ENCODE measurements around the gene PDSS2. TPM values are rescaled to one million over a fixed set of nuclear protein-coding genes. Genes with fewer than 3 reads are reported as not detected.
"Not testable (repeated sequence)": the region's sequence is repeated elsewhere in the genome, so short reads cannot be mapped to it uniquely, and the experiment has no call there.

PDSS2 gene
- total RNA-seq, 1 donor from 2014 or later: 6.6 TPM

- not testable (repeated sequence) for DNase-seq
Measured at GRCh38 chr6:107475360-107475759, 16.0 kb upstream of the PDSS2 start.

- DNase-seq: no peak
Measured at GRCh38 chr6:107473660-107474059, 14.3 kb upstream of the PDSS2 start.

- DNase-seq: no peak
Measured at GRCh38 chr6:107470364-107470763, 11.0 kb upstream of the PDSS2 start.

- DNase-seq: no peak
Measured at GRCh38 chr6:107466062-107466461, 6.7 kb upstream of the PDSS2 start.

- DNase-seq: no peak
Measured at GRCh38 chr6:107460083-107460631, 793 bp upstream of the PDSS2 start.

GRCh38 chr6:107458672-107459282, 587 bp downstream of the PDSS2 start:
- peak; percentile 29 for DNase-seq

- DNase-seq: no peak
Measured at GRCh38 chr6:107448776-107449175, 10.6 kb downstream of the PDSS2 start.

- DNase-seq: no peak
Measured at GRCh38 chr6:107447663-107448216, 11.6 kb downstream of the PDSS2 start.

- no peak for DNase-seq
Measured at GRCh38 chr6:107444277-107444676, 15.1 kb downstream of the PDSS2 start.

- no peak for DNase-seq
Measured at GRCh38 chr6:107443608-107444267, 15.6 kb downstream of the PDSS2 start.

- DNase-seq: no peak
Measured at GRCh38 chr6:107442938-107443607, 16.3 kb downstream of the PDSS2 start.

- no peak for DNase-seq
Measured at GRCh38 chr6:107441682-107442081, 17.7 kb downstream of the PDSS2 start.

- DNase-seq: no peak
Measured at GRCh38 chr6:107440936-107441335, 18.4 kb downstream of the PDSS2 start.

GRCh38 chr6:107439406-107439805, 20.0 kb downstream of the PDSS2 start:
- no peak for DNase-seq

- peak; percentile 14 for DNase-seq
Measured at GRCh38 chr6:107437691-107438090, 21.7 kb downstream of the PDSS2 start.

- DNase-seq: no peak
Measured at GRCh38 chr6:107436881-107437280, 22.5 kb downstream of the PDSS2 start.

GRCh38 chr6:107435798-107436197, 23.6 kb downstream of the PDSS2 start:
- peak; percentile 10 for DNase-seq

- DNase-seq: no peak
Measured at GRCh38 chr6:107434812-107435211, 24.6 kb downstream of the PDSS2 start.

- DNase-seq: not testable (repeated sequence)
Measured at GRCh38 chr6:107425951-107426350, 33.4 kb downstream of the PDSS2 start.

GRCh38 chr6:107423474-107423990, 35.8 kb downstream of the PDSS2 start:
- no peak for DNase-seq

- DNase-seq: no peak
Measured at GRCh38 chr6:107421696-107422256, 37.6 kb downstream of the PDSS2 start.

GRCh38 chr6:107419733-107420132, 39.6 kb downstream of the PDSS2 start:
- no peak for DNase-seq

GRCh38 chr6:107418118-107418517, 41.2 kb downstream of the PDSS2 start:
- peak; percentile 32 for DNase-seq

Data from dermis blood vessel endothelial cell (primary cell).